BJ (cell line): ENCODE data around the gene HLA-A. TPM values are rescaled to one million over a fixed set of nuclear protein-coding genes. Genes with fewer than 3 reads are reported as not detected.

Experiments used
- CTCF ChIA-PET: fragments of 350-600 bp; formaldehyde crosslinking; extraction: SDS; loops from one replicate; lab custom pipeline; 2021; ENCODE audit warnings: antibody characterized with exemption, inconsistent platforms; lab: Yijun Ruan, JAX
- POLR2A ChIA-PET: fragments of 300-600 bp; sonication (Branson Sonifier 250); formaldehyde crosslinking; extraction: SDS; loops from one replicate; lab custom pipeline; 2021; ENCODE audit warnings: antibody characterized with exemption; lab: Charles Lee
- DNase-seq: peaks from one replicate; pipeline ENCODE4 v3.0.0-alpha.2; 2011; ENCODE audit warnings: low read depth
- H3K27me3 ChIP-seq: 2 replicates; pipeline ENCODE4 v1.6.0; 2011; ENCODE audit warnings: low read length; ENCODE audit not compliant: control insufficient read depth, insufficient read depth
- H3K36me3 ChIP-seq: 2 replicates; pipeline ENCODE4 v1.5.1; 2011; ENCODE audit warnings: low read length; ENCODE audit not compliant: control insufficient read depth, insufficient read depth
- H3K4me3 ChIP-seq: 2 replicates; pipeline ENCODE4 v1.5.1; 2011; ENCODE audit warnings: low read depth, mild to moderate bottlenecking, control low read depth, low read length
- CTCF ChIP-seq: IDR thresholded peaks from 2 replicates; pipeline ENCODE4 v1.5.1; 2011; ENCODE audit warnings: low read depth, mild to moderate bottlenecking, control low read depth, inconsistent platforms, low read length, moderate library complexity; ENCODE audit not compliant: insufficient read depth
- polyA plus RNA-seq: library from polyadenylated mRNA; depleted of rRNA; stranded (reverse); fragments of >200 nt; gene quantifications from 2 replicates; pipeline ENCODE4 v1.2.3, GENCODE V29; 2011

HLA-A gene
- polyA plus RNA-seq, 1 experiment: 737 TPM

DNA sequence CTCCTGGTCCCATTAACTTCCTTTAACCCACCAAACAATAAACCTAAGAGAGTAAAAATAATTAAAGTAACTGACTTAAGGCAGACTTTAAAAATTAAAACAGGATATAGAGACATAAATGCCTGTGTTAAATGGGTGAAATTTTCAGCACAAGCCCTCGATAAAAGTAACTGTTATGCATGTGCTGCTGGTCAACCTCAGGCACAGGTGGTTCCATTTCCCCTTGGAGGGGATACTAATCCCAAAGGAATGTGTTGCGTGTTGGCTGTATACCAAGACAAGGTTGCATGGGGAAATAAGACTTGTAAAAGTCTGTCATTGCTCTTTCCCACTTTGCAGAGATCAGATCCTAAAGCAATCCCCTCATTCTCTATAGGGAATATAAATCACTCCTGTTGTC, 25.8 kb downstream of the HLA-A start:
- no peak for TF ChIP-seq CTCF
- DNase-seq: no peak
- Histone ChIP-seq H3K36me3 (no peaks in the 10 kb centered on the region), H3K4me3 (no peak overlapping the region), H3K27me3 (peaks cover 3% of the 10 kb centered on the region)
- CTCF ChIA-PET: interaction anchor here (1.3 to 3.1 kb wide), 2 partner anchors 8 to 120 kb away, joined by 5 to 14 read pairs; no protein-coding TSS in a partner anchor
- POLR2A ChIA-PET: no interaction called here

DNA sequence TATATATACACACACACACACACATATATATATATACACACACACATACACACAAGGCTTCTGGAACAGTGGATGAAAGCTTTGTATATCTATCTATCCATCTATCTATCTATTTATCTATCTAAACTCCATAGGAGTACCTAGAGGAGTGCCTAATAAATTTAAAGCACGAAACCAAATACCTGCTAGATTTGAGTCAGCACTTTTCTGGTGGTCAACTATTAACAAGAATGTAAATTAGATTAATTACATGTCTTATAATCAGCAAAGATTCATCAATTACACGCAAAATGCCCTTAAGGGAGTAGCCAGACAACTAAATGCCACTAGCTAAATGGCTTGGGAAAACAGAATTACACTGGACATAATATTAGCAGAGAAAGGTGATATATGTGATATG, 26.6 kb downstream of the HLA-A start:
- ChIA-PET POLR2A (interaction anchor here (0.5 kb wide), 1 partner anchor 20 kb away, joined by 5 read pairs; no protein-coding TSS in a partner anchor), CTCF (no interaction called here)
- no peak for TF ChIP-seq CTCF
- peaks cover 3% of the 10 kb centered on the region for H3K27me3 ChIP-seq
- no peak overlapping the region for H3K4me3 ChIP-seq
- no peaks in the 10 kb centered on the region for H3K36me3 ChIP-seq
- DNase-seq: no peak

DNA sequence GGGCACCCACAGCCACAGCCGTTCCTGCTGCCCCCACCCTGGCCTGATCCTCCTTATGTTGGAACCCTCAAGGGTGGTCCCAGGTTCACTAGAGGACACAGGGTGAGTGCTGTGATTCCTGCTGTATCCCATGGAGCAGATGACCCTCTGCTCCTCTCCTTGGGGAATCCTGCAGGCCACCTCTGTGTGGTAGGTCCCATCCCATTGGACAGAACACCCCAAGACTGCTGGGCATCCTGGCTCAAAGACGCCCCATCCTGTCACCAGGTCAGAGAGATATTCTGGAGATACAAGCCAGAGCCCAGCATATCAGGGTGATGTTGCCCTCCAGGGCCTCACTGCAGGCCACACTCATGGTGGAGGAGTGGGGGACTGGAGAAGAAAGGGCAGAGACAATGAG, 28.4 kb downstream of the HLA-A start:
- H3K4me3 ChIP-seq: no peak overlapping the region

DNA sequence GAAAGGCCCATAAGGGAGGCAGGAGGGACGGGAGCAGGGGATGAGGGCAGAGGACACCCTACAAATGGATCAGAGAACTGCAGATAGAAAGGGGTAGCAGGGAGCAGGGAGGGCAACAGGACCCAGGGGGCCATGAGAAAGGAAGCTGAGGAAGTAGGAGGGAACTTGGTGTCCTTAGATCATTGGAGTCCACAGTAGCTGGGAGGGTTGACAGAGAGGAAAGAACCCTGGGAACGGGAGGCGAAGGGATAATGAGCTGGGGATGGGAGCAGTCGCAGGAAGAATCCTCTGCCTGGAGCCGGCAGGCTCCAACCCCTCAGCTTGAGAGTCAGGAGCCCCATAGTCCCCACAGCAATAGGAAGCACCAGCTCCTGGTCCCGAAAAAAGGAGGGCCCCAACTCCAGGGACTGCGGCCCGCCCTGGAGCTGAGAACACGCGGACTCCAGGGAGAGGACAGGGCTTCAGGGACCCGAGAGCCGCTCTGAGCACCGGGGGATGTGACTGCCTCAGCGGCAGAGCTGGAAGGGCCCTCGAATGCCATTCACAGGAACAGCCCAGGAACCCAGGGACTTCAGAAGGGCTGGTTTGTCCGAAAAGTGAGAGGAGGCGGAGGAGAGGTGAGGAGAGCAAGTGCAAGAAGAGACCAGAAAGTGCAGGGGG, 32.7 kb downstream of the HLA-A start:
- DNase-seq: no peak
- no peak for TF ChIP-seq CTCF
- peak overlapping the region; percentile 11 for H3K4me3 ChIP-seq
- H3K36me3 ChIP-seq: no peaks in the 10 kb centered on the region
- ChIA-PET POLR2A (interaction anchor here (0.7 kb wide), 1 partner anchor 11 kb away, joined by 3 read pairs; no protein-coding TSS in a partner anchor), CTCF (interaction anchor here (1.1 to 2.3 kb wide), 5 partner anchors 7 to 127 kb away, joined by 3 to 6 read pairs (median 5); no protein-coding TSS in a partner anchor)
- H3K27me3 ChIP-seq: peaks cover 12% of the 10 kb centered on the region

More for the DNA sequence above, 28.4 kb downstream of the HLA-A start:
- ChIA-PET POLR2A (no interaction called here), CTCF (no interaction called here)
- Histone ChIP-seq H3K36me3 (no peaks in the 10 kb centered on the region), H3K27me3 (peaks cover 12% of the 10 kb centered on the region)
- no peak for DNase-seq
- TF ChIP-seq CTCF: no peak

DNA sequence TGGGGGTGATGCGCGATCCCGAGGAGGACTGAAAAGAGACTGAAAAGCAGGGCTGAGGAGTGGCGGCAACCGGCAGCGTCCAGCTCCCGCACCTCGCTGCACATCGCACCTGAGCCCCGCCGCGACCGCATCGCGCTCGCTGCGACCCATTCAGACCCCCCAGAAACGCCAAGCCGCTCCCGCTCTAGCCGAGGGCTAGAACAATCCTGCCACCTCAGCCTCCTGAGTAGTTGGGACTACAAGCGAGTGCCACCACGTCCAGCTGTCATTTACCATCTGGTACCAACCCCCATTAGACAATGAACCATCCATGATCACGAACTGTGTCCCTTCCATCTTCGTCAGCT, 33.2 kb downstream of the HLA-A start:
- no peak for DNase-seq
- Histone ChIP-seq H3K27me3 (peaks cover 12% of the 10 kb centered on the region), H3K36me3 (no peaks in the 10 kb centered on the region), H3K4me3 (peak overlapping the region; percentile 11)
- ChIA-PET POLR2A (no interaction called here), CTCF (interaction anchor here (1.1 to 2.3 kb wide), 5 partner anchors 8 to 127 kb away, joined by 3 to 6 read pairs (median 5); no protein-coding TSS in a partner anchor)
- TF ChIP-seq CTCF: no peak
